ENCODE measurements around the gene TSC2. TPM values are rescaled to one million over a fixed set of nuclear protein-coding genes. Genes with fewer than 3 reads are reported as not detected.

TSC2 gene
- total and polyA plus RNA-seq, 9 of the 15 experiments (the other 6 are each of a cell fraction or from before 2014, with no cell fraction given): 1.3 to 68.1 (median 16.6) TPM

DNA sequence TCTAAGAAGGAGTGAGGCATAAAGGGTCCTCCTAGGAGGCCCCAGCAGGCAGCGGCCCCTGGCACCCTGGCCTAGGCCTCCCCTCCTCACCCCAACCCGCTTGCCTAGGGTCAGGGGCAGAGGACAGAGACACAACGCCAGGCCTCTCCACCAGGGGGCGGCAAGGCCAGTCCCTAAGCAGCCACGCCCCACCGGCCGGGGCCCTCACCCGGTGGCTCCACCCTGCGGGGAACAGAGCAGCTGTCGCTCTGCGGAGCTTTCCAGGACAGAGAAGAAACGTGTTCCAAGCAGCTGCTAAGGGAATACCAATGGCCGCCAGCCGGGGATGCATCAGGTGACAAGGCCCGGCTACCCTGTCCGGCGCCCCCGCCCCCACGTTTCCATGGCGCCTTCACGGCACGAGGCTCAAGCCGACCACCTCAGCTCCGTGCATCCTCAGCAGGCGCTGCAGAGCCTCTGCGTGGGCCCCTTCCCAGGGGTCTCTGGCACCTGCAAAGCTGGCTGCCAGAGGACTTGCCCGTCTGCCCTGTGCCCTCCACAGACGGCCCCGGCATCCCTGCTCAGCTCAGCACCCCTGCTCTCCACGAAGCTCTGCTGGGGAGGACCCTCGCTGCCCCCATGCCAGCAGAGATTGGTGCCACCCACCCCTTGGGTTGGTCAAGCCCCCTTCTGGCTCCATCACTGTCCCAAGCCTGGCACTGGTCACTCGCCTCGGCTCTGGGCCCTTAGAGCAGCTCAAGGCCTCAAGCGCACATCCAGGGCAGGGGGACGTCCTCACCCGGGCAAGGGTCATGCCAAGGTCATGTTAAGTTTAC, 43.8 kb upstream of the TSC2 start (continued):
- TF ChIP-seq, protein P1, sequence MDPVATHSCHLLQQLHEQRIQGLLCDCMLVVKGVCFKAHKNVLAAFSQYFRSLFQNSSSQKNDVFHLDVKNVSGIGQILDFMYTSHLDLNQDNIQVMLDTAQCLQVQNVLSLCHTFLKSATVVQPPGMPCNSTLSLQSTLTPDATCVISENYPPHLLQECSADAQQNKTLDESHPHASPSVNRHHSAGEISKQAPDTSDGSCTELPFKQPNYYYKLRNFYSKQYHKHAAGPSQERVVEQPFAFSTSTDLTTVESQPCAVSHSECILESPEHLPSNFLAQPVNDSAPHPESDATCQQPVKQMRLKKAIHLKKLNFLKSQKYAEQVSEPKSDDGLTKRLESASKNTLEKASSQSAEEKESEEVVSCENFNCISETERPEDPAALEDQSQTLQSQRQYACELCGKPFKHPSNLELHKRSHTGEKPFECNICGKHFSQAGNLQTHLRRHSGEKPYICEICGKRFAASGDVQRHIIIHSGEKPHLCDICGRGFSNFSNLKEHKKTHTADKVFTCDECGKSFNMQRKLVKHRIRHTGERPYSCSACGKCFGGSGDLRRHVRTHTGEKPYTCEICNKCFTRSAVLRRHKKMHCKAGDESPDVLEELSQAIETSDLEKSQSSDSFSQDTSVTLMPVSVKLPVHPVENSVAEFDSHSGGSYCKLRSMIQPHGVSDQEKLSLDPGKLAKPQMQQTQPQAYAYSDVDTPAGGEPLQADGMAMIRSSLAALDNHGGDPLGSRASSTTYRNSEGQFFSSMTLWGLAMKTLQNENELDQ (CRISPR knock-in tag; IDR thresholded peaks at IDR 0.05; ENCODE audit: borderline replicate concordance): no peak
- TF ChIP-seq THRB (CRISPR knock-in tag; conservative IDR thresholded peaks at IDR 0.05): no peak
- TF ChIP-seq ZNF778 (CRISPR knock-in tag; IDR thresholded peaks at IDR 0.05): no peak
- TF ChIP-seq, protein P2, sequence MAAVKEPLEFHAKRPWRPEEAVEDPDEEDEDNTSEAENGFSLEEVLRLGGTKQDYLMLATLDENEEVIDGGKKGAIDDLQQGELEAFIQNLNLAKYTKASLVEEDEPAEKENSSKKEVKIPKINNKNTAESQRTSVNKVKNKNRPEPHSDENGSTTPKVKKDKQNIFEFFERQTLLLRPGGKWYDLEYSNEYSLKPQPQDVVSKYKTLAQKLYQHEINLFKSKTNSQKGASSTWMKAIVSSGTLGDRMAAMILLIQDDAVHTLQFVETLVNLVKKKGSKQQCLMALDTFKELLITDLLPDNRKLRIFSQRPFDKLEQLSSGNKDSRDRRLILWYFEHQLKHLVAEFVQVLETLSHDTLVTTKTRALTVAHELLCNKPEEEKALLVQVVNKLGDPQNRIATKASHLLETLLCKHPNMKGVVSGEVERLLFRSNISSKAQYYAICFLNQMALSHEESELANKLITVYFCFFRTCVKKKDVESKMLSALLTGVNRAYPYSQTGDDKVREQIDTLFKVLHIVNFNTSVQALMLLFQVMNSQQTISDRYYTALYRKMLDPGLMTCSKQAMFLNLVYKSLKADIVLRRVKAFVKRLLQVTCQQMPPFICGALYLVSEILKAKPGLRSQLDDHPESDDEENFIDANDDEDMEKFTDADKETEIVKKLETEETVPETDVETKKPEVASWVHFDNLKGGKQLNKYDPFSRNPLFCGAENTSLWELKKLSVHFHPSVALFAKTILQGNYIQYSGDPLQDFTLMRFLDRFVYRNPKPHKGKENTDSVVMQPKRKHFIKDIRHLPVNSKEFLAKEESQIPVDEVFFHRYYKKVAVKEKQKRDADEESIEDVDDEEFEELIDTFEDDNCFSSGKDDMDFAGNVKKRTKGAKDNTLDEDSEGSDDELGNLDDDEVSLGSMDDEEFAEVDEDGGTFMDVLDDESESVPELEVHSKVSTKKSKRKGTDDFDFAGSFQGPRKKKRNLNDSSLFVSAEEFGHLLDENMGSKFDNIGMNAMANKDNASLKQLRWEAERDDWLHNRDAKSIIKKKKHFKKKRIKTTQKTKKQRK (IDR thresholded peaks at IDR 0.05; ENCODE audit: borderline replicate concordance, low read depth, low read length): no peak
- no peak for TF ChIP-seq NFE2L1 (tag; IDR thresholded peaks at IDR 0.05; ENCODE audit: borderline replicate concordance, low read depth)
- no peak for TF ChIP-seq ZKSCAN8 (CRISPR knock-in tag; IDR thresholded peaks at IDR 0.05)
- TF ChIP-seq DPF2 (IDR thresholded peaks at IDR 0.05): no peak
- no peak for TF ChIP-seq EZH2 (IDR thresholded peaks at IDR 0.05; ENCODE audit: borderline replicate concordance, low read depth, low read length)
- no peak for TF ChIP-seq ARID3B (CRISPR knock-in tag; IDR thresholded peaks at IDR 0.05; ENCODE audit: borderline replicate concordance)
- TF ChIP-seq ARID2 (IDR thresholded peaks at IDR 0.05): no peak
- no peak for TF ChIP-seq CC2D1A (IDR thresholded peaks at IDR 0.05)
- no peak for TF ChIP-seq XRCC4 (IDR thresholded peaks at IDR 0.05; ENCODE audit: extremely low read depth, insufficient read depth, insufficient read length)
- no peak for TF ChIP-seq STAT5A (IDR thresholded peaks at IDR 0.05; ENCODE audit: borderline replicate concordance, low read length)
- no peak for TF ChIP-seq KAT7 (CRISPR knock-in tag; IDR thresholded peaks at IDR 0.05; ENCODE audit: borderline replicate concordance)
- TF ChIP-seq HNRNPL (IDR thresholded peaks at IDR 0.05; ENCODE audit: low read depth, low read length): peak; percentile 52; the same call in 1 of the 2 replicates
- TF ChIP-seq TCF7L2 (IDR thresholded peaks at IDR 0.05; ENCODE audit: low read depth, low read length): no peak
- peak; percentile 77; the same call in 1 of the 2 replicates for TF ChIP-seq TOE1 (IDR thresholded peaks at IDR 0.05; ENCODE audit: borderline replicate concordance)
- TF ChIP-seq TOE1 (CRISPR knock-in tag; IDR thresholded peaks at IDR 0.05; ENCODE audit: borderline replicate concordance, low read depth): no peak
- TF ChIP-seq ZNF354B (CRISPR knock-in tag; IDR thresholded peaks at IDR 0.05): no peak
- no peak for TF ChIP-seq WHSC1 (IDR thresholded peaks at IDR 0.05; ENCODE audit: low read length)

All from K562 (cell line).